Glomerular visceral epithelial cell (primary cell): ENCODE measurements around the gene C2CD5.
"Not testable (repeated sequence)": the region's sequence is repeated elsewhere in the genome, so short reads cannot be mapped to it uniquely, and the experiment has no call there.

ENCODE experiments used
- DNase-seq: peaks from one replicate; pipeline ENCODE4 v3.0.0-alpha.2; 2016; ENCODE audit errors: extremely low spot score

The C2CD5 gene

DNA sequence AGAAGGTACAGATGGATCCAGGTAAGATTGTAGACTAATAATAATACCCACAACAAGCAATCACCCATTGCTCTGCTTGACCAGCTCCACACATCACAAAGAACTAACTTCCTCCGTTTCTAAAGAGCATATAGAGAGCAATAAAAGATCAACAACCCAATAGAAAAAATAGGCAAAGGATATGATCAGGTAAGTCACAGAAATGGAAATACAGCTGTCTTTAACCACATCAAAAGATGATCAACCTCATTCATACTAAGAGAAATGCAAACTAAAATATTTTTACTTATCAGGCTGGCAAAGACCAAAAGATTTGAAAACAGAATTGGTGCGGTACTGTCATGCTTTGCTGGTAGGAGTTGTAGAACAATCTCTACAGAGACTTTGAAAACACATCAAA, 8.9 kb downstream of the C2CD5 start:
- DNase-seq, result no peak

DNA sequence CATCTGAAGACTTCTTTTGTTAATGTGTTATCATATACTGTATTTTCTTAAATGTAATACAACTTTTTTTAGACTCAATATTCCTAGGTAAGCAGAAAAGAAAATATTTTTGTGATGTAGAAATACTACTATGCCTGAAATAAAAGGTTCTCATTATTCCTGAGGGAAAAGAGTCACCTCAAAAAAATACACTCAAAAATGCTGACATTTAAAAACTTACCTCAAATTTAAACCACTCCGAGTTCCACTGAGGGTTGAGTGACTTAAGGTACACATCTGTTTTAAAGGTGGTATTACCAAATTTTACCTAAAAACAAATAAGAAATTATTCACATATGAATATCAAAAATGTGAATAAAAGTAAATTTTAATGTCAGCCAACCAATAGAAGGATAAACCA, 9.3 kb downstream of the C2CD5 start:
- no peak for DNase-seq

DNA sequence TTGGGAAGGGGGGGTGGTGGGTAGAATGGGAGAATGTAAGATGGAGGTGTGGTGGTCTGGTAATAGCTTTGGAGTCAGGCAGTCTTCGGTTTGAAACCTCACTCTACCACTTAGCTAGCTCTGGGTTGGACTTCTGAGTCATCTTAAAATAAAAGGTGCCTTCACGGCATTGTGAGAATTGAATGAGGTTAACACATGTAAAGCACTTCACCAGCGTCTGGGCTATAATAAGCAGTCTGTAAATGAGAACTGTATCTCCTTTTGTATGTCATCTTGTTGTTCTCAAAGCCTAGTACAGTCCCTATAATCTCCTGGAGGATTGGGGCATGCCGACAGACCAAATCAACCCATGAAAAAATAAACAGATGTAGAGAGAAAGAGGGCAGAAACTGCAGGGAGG, 11.2 kb downstream of the C2CD5 start:
- DNase-seq, result no peak

DNA sequence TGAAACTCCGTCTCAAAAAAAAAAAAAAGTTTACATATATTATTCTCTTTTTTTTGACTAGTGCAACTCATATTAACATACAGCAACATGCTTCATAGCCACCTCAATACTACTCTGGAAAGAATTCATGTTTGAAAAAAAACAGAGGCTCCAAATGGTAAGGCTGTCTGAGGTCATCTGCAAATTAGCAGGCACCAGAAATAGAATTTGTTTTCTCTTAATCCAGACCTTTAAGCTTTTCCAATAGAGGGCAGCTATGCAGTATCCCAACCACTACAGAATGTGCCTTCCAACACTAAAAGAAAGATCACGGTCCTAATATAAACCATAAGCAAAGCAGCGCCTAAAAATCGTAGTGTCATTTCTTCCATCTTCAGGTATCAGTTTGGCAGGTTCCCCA, 12.0 kb downstream of the C2CD5 start:
- DNase-seq, result no peak

DNA sequence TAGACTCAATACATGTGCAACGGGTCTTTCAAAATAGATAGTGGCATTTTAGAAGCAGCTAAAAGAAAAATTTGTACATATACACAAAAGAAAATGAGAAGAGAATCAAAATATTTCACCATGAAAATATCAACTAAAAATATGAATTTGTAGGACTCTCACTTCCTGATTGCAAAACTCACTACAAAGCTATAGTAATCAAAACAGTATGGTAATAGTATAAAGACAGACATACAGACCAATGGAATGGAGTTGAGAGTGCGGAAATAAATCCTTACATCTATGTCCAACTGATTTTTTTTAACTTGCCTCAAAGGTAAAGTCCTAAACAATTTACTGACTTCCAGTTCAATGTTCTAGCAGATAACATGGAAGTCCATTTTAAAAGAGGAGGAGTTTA, 13.1 kb downstream of the C2CD5 start:
- no peak for DNase-seq

DNA sequence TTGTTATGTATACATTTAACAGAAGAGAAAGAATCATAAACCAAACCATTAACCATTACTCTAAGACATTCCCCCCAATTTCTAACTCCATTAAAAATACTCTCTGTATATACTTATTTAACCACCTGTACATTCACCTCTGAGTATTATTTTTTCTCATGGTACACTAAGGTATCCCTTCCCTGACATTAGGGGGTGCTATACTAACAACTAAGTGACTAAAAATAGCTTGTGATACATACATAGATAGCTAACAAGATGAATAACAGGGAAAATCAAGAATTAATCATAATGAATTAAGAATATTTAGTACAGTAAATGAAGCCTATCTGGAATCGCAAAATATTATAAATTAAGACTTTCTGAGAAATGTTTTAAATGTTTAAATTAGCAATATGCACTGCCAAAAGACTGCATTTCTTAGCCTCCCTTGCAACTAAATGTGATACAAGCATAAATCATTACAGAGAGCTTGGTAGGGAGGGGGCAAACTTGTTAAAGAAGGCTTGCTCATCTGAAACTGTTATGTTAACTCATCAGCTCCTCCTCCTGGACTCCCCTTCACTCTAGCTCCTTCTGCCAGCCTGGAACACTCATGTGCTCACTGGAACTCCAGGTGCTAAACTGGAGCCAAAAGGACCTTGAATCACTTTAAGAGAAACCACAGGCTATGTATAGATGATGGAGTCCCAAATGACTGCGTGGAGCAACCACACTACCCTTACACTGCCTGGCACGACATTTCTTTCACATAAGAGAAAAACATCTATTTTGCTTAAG, 14.9 kb downstream of the C2CD5 start:
- peak; percentile 22 for DNase-seq

DNA sequence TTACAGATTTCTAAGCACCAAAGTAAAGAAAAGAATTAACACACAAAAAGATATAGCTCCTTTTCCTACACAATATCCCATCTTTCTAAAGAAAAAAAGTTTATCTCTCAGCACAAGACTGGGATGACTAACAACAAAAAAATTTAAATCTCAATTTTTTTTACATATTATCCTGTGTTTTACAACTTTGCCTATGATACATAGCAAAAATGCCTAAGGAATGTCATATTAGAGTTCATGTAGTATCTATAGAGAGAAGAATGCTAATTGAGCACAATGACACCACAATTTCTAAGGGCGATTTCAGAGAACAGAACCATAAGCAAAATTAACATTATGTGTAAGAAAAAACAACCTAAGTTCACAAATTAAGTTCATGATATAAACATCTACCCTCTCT, 16.3 kb downstream of the C2CD5 start:
- DNase-seq, result peak; percentile 32

DNA sequence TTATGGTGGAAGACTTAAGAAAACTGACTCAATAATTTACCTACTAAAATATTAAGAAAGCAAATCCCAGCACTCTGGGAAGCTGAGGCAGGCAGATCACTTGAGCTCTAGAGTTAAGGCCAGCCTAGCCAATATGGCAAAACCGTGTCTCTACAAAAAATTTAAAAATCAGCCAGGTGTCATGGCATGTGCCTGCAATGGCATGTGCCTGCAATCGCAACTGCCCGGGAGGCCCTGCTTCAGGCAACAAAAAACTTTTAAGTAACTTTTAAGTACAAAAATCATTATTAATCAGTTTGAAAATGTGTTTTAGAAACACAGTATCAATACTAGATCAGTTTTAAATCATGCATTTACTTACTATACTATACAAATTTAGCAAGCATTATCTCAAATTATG, 17.5 kb downstream of the C2CD5 start:
- no peak for DNase-seq

DNA sequence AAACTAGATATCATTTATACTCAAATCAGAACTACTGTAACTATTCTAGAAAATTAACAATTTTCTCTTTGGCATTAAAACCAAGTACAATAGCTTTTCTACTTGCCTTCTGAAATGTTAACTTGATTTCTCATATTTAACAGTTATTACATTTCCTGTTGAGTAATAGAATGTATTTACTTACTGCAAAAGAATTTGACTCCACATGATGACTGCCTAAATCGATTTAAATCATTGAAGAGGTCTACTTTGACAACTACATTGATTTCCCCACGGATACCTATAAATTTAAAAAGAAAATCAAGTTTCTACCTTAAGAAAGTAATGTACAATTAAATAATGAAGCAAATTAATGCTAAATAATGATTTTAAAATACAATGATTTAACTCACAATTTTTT, 18.9 kb downstream of the C2CD5 start:
- DNase-seq, result no peak

DNA sequence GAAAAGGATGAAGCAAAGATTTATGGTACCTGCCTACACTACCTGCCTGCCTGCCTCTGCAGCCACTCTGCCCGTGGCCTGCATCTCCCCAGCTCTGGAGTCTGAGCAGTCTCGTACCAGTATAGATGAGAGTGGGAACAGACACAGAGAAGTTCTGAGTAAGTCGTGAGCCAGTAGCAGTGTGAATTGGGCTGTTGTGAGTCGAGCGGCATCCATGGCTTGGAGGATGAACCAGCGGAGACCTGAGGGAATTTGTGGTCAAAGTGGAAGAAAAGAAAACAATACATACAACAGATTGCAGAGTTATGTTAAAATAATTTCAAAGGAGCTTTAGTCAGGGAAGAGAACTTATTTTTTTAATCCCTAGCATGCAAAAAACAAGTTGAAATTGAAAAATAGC, 25.3 kb downstream of the C2CD5 start:
- no peak for DNase-seq

DNA sequence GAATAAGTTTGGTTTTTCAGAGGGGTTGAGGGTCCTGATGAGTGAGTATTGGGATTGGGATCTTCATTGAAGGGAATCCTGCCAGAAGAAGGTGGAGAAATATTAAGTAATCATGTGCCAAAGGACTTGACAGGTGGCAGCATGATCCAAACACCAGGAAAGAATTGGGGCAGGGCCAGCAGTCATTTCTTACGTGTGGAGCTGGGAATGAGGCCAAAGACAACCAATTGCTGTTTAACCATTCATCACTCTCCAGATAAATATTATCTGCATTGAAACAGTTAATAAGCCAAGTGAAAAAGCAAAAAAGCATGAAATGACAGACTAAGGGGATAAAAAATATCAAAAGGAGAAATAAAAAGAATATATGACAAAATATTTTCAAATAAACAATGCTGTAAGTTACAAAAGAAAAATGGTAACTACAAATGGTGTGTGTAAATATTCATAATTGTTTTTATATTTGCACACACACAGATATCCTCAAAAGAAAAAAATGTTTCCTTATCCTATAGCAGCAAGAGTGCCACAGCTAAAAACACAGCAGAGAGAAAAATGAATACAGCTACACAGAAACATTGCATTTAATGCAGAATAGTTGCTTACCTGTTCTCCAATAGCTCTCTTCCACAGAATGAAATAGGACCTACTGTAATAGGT, 26.2 kb downstream of the C2CD5 start:
- DNase-seq, result peak; percentile 42

DNA sequence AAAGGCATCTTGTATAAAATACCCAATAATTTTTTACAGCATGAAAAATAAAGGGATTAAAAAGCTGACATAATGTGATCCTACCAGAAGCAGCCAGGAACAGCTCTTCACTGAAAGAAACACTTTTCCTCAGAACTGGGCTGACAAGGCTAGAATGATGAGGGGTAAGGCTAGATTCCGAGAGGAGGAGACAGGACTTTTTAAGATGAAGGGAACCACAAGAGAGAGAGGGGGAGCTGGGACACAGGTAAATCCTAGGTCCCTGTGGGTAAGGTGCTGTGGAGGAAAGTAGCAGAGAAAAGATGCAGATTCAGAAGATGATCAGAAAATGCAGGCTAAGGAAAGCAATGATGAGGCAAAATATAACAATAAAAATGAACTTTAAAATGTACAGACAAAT, 29.5 kb downstream of the C2CD5 start:
- no peak for DNase-seq

DNA sequence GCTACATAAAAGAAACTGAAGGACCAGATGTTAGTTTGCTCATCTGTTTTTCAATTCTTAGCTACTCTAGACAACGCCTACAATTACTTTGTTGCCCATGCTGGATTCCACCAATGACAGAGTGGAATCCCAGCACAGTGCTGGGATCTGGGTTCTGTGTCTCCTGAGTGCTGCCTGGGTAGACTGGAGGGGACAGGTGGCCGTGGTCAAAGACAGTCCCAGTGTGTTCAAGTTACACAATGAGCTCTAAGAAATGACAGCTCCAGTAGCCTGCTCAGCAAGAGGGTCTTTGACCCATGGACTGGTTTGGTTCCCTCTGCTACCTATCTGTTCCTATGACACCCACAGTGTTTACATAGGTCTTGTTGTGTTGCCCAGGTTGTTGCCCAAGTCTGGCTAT, 38.5 kb downstream of the C2CD5 start:
- DNase-seq, result no peak

DNA sequence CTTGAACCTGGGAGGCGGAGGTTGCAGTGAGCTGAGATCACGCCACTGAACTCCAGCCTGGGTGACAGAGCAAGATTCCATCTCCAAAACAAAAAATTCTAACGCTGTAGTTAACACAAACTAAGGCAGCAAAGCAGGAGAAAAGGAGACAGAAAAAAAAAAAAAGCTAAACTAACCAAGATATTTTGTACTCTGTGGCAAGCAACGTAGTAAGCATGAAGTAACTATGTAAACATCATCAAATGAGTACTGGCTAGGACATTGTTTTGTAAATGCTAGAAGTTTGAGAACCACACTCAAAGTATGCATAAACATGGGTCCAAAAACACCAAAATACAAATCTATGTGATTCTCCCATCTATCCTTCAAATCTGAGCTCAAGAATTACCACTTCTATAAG, 44.2 kb downstream of the C2CD5 start:
- DNase-seq, result no peak

DNA sequence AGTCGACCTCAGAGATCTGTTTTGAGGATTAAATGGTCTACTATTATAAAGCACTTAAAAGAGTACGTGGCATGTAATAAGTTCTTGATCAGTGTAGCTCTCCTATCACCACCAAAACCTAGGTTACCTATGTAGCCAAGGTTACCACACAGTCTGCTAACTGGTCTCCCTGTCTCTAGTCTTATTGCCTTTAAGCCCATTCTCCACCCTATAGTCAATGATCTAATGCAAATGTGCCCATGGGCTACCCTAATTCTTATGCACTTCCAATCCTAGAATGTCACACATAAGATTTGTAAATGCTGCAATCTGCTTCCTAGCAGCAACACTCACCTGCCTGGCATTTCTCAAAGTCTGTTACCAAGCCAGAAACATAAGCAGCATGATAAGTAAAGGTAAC, 44.9 kb downstream of the C2CD5 start:
- DNase-seq, result no peak

DNA sequence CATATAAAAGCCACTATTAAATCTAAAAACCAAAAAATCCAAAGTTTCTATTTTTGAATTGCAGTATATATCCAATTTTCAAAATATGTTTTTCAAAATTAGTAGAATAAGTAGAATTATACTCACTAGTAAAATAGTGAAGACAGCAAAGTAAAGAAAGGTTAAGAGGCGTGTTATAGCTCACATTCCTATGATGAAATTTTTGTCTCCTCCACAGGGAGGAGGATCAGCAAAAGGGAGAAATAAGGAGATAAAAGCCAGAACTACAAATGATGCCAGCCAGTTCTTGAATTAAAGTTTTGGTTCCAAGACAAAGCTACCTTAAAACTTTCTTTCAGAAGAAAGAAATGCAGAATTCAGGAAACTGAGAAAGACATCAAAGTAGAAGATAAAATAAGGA, 50.0 kb downstream of the C2CD5 start:
- no peak for DNase-seq

DNA sequence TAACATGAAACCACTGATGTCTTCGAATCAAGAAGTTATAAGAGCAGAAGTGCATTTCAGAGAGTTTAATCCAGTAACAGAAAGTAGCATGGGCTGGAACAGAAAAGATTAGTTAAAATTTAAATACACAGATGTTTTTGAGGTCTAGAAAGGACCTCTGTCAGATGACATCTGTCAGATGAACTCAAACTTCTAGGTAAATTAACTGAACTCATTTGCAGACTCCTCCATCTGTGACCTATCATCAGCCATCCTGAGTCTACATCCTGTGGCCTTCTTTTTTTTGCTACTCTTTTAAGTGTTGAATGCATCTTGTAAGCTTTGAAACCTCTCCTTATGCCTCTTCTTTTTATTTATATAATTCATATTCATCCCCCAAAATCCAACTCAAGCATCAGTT, 53.3 kb downstream of the C2CD5 start:
- DNase-seq, result no peak

DNA sequence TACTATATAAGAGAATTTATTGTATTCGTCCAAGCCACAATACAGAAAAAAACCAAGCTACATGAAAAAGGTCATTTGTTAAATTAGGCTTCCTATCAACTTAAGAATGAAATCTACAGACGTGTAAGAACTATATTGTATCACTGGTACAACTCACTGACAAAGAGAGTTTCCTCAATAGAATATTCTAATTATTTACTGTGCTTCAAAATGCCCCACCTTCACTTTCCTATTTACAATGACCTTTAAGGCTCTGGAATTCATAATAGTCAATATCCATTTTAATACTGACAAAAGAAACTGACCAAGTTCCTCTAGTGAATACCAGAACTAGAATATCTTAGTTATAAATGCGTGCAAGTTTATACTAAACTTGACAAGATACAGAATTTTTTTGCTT, 55.9 kb downstream of the C2CD5 start:
- DNase-seq, result no peak

DNA sequence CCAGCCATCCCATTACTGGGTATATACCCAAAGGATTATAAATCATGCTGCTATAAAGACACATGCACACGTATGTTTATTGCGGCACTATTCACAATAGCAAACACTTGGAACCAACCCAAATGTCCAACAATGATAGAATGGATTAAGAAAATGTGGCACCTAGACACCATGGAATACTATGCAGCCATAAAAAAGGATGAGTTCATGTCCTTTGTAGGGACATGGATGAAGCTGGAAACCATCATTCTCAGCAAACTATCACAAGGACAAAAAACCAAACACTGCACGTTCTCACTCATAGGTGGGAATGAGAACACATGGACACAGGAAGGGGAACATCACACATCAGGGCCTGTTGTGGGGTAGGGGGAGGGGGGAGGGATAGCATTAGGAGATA, 56.7 kb downstream of the C2CD5 start:
- not testable (repeated sequence) for DNase-seq

DNA sequence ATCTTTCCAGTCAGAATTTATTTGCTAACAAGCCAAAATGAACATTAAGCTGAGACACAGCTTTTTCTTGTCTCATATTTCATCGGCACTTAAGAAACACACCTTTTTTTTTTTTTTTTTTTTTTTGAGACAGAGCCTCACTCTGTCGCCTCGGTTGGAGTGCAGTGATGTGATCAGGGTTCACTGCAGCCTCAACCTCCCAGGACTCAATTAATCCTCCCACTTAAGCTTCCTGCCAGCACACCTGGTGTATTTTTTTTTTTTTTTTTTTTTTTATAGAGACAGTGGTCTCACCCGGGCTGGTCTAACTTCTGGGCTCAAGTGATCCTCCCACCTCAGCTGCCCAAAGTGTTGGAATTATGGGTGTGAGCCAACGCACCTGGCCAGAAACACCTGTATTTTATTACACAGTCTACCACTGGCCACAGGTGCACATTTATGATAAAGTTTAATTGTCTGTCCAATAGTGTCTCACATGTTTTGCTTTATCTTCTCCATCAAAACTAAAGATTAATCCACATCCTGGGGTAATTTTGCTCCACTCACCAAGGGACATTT, 62.7 kb downstream of the C2CD5 start:
- DNase-seq, result no peak

DNA sequence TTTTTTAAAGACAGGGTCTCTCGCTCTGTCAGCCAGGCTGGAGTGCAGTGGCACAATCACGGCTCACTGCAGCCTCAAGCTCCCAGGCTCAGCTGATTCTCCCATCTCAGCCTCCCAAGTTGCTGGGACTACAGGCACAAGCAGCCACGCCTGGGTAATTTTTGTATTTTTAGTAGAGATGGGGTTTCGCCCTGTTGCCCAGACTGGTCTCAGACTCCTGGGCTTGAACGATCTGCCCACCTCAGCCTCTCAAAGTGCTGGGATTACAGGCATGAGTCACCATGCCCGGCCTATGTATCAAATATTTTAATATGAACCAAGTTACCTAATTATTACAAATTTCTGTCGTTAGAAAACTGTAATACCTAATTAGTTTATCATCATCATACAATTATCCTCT, 63.5 kb downstream of the C2CD5 start:
- peak; percentile 49 for DNase-seq

DNA sequence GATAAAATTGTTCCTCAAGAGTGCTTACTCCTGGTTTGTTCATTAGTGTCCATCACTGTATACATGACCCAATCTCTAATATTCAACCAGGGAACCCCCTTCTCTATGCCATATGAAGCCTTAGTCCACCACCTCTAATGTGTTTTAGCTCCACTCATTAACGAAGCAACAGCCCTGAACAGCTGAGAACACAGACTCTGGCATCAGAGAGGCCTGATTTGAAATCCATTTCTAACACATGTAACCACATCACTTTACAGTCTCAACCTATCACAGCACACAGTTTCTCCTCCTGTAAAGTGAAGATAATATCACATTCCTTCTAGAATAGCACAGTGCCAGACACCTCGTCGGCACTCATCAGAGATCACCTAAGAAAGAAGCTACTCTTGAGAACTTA, 64.3 kb downstream of the C2CD5 start:
- no peak for DNase-seq

DNA sequence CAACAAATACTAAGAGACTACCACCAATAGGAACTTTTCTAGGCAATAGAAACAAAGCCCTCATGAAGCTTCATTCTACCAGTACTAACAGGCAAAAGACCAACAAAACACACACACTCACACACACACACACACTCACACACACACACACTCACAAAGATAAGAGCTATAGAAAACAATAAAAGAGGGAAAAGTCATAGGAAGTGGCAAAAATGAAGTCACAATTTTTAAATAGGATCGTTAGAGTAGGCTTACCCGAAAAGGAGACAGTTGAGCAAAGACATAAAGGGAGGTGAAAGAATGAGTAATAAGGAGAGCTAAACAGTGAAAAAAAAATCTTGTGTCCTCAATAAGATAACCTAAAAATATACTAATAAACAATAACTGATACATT, 66.5 kb downstream of the C2CD5 start:
- DNase-seq, result no peak
